ENCODE results near the gene PHTF2.

The PHTF2 gene

GRCh38 chr7:77765906-77766800 is 32.4 kb upstream of the PHTF2 start:
- DNase-seq (ENCODE audit: low spot score), result no peak
- no peak for TF ChIP-seq CTCF (IDR thresholded peaks at IDR 0.05; ENCODE audit: extremely low read depth, missing control alignments)

GRCh38 chr7:77766801-77767605 is 31.6 kb upstream of the PHTF2 start:
- no peak for TF ChIP-seq CTCF (IDR thresholded peaks at IDR 0.05; ENCODE audit: extremely low read depth, missing control alignments)
- DNase-seq (ENCODE audit: low spot score), result no peak

- no peak for DNase-seq (ENCODE audit: low spot score)
- TF ChIP-seq CTCF (IDR thresholded peaks at IDR 0.05; ENCODE audit: extremely low read depth, missing control alignments), result no peak
Observed at GRCh38 chr7:77770316-77770715, 28.3 kb upstream of the PHTF2 start.

- no peak for TF ChIP-seq CTCF (IDR thresholded peaks at IDR 0.05; ENCODE audit: extremely low read depth, missing control alignments)
- DNase-seq (ENCODE audit: low spot score), result no peak
Observed at GRCh38 chr7:77771901-77772300, 26.7 kb upstream of the PHTF2 start.

DNA sequence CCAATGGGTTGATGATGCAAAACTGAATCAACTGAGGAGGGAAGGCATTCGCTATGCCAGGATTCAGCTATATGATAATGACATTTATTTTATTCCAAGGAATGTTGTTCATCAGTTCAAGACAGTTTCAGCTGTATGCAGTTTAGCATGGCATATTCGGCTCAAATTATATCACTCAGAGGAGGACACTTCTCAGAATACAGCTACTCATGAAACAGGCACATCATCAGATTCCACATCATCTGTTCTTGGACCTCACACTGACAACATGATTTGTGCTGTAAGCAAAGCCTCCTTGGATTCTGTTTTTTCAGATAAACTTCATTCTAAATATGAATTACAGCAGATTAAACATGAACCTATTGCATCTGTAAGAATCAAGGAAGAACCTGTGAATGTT is 20.0 kb upstream of the PHTF2 start:
- DNase-seq (ENCODE audit: low spot score), result no peak
- TF ChIP-seq CTCF (IDR thresholded peaks at IDR 0.05; ENCODE audit: extremely low read depth, missing control alignments), result no peak

DNA sequence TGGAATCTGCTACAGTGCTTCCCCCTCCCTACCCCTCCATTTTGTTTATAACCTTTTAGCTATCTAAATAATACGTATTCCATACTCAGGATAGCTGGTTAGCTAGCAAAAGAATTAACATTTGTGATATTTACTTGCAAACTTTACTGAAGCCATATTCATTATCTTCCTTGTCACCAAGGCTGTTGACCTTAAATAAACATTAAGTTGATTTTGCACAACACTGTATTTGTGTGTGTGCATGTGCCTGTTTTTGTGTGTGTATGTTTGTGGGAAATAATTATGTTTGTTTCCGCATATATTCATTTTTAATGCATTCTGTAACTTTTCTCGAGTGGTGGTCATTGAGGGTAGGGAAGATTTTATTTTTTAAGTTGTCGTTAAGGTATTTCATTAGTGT is 16.2 kb upstream of the PHTF2 start:
- no peak for DNase-seq (ENCODE audit: low spot score)
- TF ChIP-seq CTCF (IDR thresholded peaks at IDR 0.05; ENCODE audit: extremely low read depth, missing control alignments), result no peak

DNA sequence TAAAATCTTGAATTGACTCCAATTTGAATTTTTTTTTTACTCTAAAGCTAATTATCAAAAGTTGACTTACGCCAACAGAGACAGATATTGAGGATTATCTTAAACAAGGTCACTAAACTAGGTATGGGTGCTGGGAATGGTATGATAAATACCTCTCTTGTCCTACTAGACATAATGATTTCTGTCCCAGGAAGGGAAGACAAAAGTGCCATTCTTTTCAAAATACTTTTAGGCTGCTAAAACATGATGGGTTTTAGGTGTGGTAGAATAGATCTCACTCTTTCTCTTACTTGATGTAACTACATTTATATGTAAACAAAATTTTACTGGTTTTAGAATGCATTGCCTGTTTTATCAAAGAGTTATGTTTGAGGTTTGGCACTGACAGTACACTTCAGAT is 15.5 kb upstream of the PHTF2 start:
- no peak for DNase-seq (ENCODE audit: low spot score)

More for the DNA sequence above, 15.5 kb upstream of the PHTF2 start:
- TF ChIP-seq CTCF (IDR thresholded peaks at IDR 0.05; ENCODE audit: extremely low read depth, missing control alignments), result no peak
